ENCODE data around the gene CDC42EP3. TPM values are rescaled to one million over a fixed set of nuclear protein-coding genes. Genes with fewer than 3 reads are reported as not detected.

The CDC42EP3 gene
- total RNA-seq, 2 donors from 2014 or later, result 42.2 to 57.4 TPM

- Histone ChIP-seq H3K4me3 (no peak overlapping the region), H3K27me3 (replicated peaks; ENCODE audit: insufficient read depth) (no peaks in the 10 kb centered on the region), H3K9me3 (no peaks in the 10 kb centered on the region), H3K36me3 (no peaks in the 10 kb centered on the region), H3K4me1 (ENCODE audit: control insufficient read depth in 1 of 2, low read depth in 2 of 2) (peaks cover 12 to 20% of the 10 kb centered on the region in 2 donors), H3K27ac (no peak overlapping the region)
- TF ChIP-seq, protein P1, sequence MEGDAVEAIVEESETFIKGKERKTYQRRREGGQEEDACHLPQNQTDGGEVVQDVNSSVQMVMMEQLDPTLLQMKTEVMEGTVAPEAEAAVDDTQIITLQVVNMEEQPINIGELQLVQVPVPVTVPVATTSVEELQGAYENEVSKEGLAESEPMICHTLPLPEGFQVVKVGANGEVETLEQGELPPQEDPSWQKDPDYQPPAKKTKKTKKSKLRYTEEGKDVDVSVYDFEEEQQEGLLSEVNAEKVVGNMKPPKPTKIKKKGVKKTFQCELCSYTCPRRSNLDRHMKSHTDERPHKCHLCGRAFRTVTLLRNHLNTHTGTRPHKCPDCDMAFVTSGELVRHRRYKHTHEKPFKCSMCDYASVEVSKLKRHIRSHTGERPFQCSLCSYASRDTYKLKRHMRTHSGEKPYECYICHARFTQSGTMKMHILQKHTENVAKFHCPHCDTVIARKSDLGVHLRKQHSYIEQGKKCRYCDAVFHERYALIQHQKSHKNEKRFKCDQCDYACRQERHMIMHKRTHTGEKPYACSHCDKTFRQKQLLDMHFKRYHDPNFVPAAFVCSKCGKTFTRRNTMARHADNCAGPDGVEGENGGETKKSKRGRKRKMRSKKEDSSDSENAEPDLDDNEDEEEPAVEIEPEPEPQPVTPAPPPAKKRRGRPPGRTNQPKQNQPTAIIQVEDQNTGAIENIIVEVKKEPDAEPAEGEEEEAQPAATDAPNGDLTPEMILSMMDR (IDR thresholded peaks at IDR 0.05), result no peak
- ATAC-seq (ENCODE audit: insufficient number of reproducible peaks, low FRiP score, low read depth) (no peak), DNase-seq (ENCODE audit: low spot score) (no peak)
These were observed 33.5 kb downstream of the CDC42EP3 start for GRCh38 chr2:37637985-37638384.

- ATAC-seq (ENCODE audit: insufficient number of reproducible peaks, low FRiP score, low read depth), result no peak
These were observed 34.1 kb downstream of the CDC42EP3 start for GRCh38 chr2:37637190-37637860.

GRCh38 chr2:37636381-37637066 lies 34.9 kb downstream of the CDC42EP3 start:
- peaks cover 0 to 11% of the 10 kb centered on the region in 2 donors for H3K4me1 ChIP-seq (ENCODE audit: control insufficient read depth in 1 of 2, low read depth in 2 of 2)
- no peak for ATAC-seq (ENCODE audit: insufficient number of reproducible peaks, low FRiP score, low read depth)
- H3K27me3 ChIP-seq (replicated peaks; ENCODE audit: insufficient read depth), result no peaks in the 10 kb centered on the region
- no peak overlapping the region for H3K27ac ChIP-seq
- no peak for DNase-seq (ENCODE audit: low spot score)
- H3K36me3 ChIP-seq, result no peaks in the 10 kb centered on the region
- TF ChIP-seq, protein P1 (IDR thresholded peaks at IDR 0.05), result no peak
- no peaks in the 10 kb centered on the region for H3K9me3 ChIP-seq
- no peak overlapping the region for H3K4me3 ChIP-seq

More at GRCh38 chr2:37637190-37637860, 34.1 kb downstream of the CDC42EP3 start:
- peaks cover 5 to 14% of the 10 kb centered on the region in 2 donors for H3K4me1 ChIP-seq (ENCODE audit: control insufficient read depth in 1 of 2, low read depth in 2 of 2)
- H3K9me3 ChIP-seq, result no peaks in the 10 kb centered on the region
- H3K27ac ChIP-seq, result no peak overlapping the region
- TF ChIP-seq, protein P1 (IDR thresholded peaks at IDR 0.05), result no peak
- no peak for DNase-seq (ENCODE audit: low spot score)
- H3K27me3 ChIP-seq (replicated peaks; ENCODE audit: insufficient read depth), result no peaks in the 10 kb centered on the region
- no peak overlapping the region for H3K4me3 ChIP-seq
- H3K36me3 ChIP-seq, result no peaks in the 10 kb centered on the region

- Histone ChIP-seq H3K27ac (no peak overlapping the region), H3K9me3 (no peaks in the 10 kb centered on the region), H3K36me3 (no peaks in the 10 kb centered on the region), H3K4me3 (no peak overlapping the region), H3K27me3 (replicated peaks; ENCODE audit: insufficient read depth) (no peaks in the 10 kb centered on the region), H3K4me1 (ENCODE audit: control insufficient read depth in 1 of 2, low read depth in 2 of 2) (peaks cover 0 to 9% of the 10 kb centered on the region in 2 donors)
- no peak for DNase-seq (ENCODE audit: low spot score)
- TF ChIP-seq, protein P1 (IDR thresholded peaks at IDR 0.05), result no peak
- ATAC-seq (ENCODE audit: insufficient number of reproducible peaks, low FRiP score, low read depth), result no peak
These were observed 35.7 kb downstream of the CDC42EP3 start for GRCh38 chr2:37635504-37636380.

Measured in thoracic aorta (tissue), 2 donors.